ENCODE measurements around the gene COG5.
A peak's percentile ranks its signal among the peaks of the same experiment; 100 is the strongest.

The COG5 gene

GRCh38 chr7:107584716-107585115 is 21.0 kb upstream of the COG5 start:
- Histone ChIP-seq H4K8ac (ENCODE audit: low read depth, low read length) (no peak overlapping the region), H2BK120ac (ENCODE audit: insufficient read depth, low read length, poor library complexity) (no peak overlapping the region), H3K18ac (ENCODE audit: low read length) (no peak overlapping the region), H2AFZ (ENCODE audit: insufficient read depth, low read length, poor library complexity) (no peak overlapping the region), H3K4me2 (ENCODE audit: low read length) (no peak overlapping the region), H3K9me3 (ENCODE audit: insufficient read depth, low read depth, low read length) (no peaks in the 10 kb centered on the region), H3K14ac (ENCODE audit: low read length) (no peak overlapping the region), H3K4ac (ENCODE audit: low read depth, low read length) (no peak overlapping the region), H2BK5ac (ENCODE audit: low read depth, low read length, poor library complexity) (no peak overlapping the region), H3K4me3 (ENCODE audit: low read depth, low read length) (no peak overlapping the region), H4K12ac (ENCODE audit: low read depth, low read length) (no peak overlapping the region), H3K9ac (ENCODE audit: low read length) (no peak overlapping the region), H3K79me2 (ENCODE audit: control insufficient read depth, insufficient read depth, low read length, poor library complexity) (peaks cover 4% of the 10 kb centered on the region), H3K79me1 (ENCODE audit: low read length) (peaks cover 8% of the 10 kb centered on the region), H3K27me3 (ENCODE audit: insufficient read depth, low read length) (no peaks in the 10 kb centered on the region), H3K23ac (ENCODE audit: low read length) (no peak overlapping the region), H3K27ac (ENCODE audit: low read depth, low read length) (no peak overlapping the region), H4K91ac (ENCODE audit: low read depth, low read length) (no peak overlapping the region), H3K36me3 (ENCODE audit: control insufficient read depth in 1 of 2, insufficient read depth in 2 of 2, low read length in 2 of 2) (peaks cover 0 to 5% of the 10 kb centered on the region in 2 experiments), H3K4me1 (ENCODE audit: control insufficient read depth in 1 of 2, insufficient read depth in 2 of 2, low read length in 2 of 2) (no peaks in the 10 kb centered on the region), H2AK5ac (ENCODE audit: low read length) (no peak overlapping the region), H2BK12ac (ENCODE audit: low read length) (no peak overlapping the region)
- peak; percentile 15 to 93 for DNase-seq
- no CpG with 5 or more reads among the region's 2 CpGs for WGBS (ENCODE audit: extremely low coverage, insufficient coverage, insufficient read length)

GRCh38 chr7:107582875-107583274 is 19.2 kb upstream of the COG5 start:
- no peak overlapping the region for H3K23ac ChIP-seq (ENCODE audit: low read length)
- no peaks in the 10 kb centered on the region for H3K27me3 ChIP-seq (ENCODE audit: insufficient read depth, low read length)
- H4K8ac ChIP-seq (ENCODE audit: low read depth, low read length) = no peak overlapping the region
- no peak overlapping the region for H2BK5ac ChIP-seq (ENCODE audit: low read depth, low read length, poor library complexity)
- H3K4ac ChIP-seq (ENCODE audit: low read depth, low read length) = no peak overlapping the region
- no peak overlapping the region for H3K4me3 ChIP-seq (ENCODE audit: low read depth, low read length)
- H3K79me2 ChIP-seq (ENCODE audit: control insufficient read depth, insufficient read depth, low read length, poor library complexity) = peaks cover 4% of the 10 kb centered on the region
- no peak overlapping the region for H3K27ac ChIP-seq (ENCODE audit: low read depth, low read length)
- no peak overlapping the region for H4K91ac ChIP-seq (ENCODE audit: low read depth, low read length)
- H3K4me1 ChIP-seq (ENCODE audit: control insufficient read depth in 1 of 2, insufficient read depth in 2 of 2, low read length in 2 of 2) = no peaks in the 10 kb centered on the region
- no peak overlapping the region for H3K9ac ChIP-seq (ENCODE audit: low read length)
- H3K14ac ChIP-seq (ENCODE audit: low read length) = no peak overlapping the region
- no CpG with 5 or more reads among the region's 2 CpGs for WGBS (ENCODE audit: extremely low coverage, insufficient coverage, insufficient read length)
- no peaks in the 10 kb centered on the region for H3K9me3 ChIP-seq (ENCODE audit: insufficient read depth, low read depth, low read length)
- H2AK5ac ChIP-seq (ENCODE audit: low read length) = no peak overlapping the region
- H3K36me3 ChIP-seq (ENCODE audit: control insufficient read depth in 1 of 2, insufficient read depth in 2 of 2, low read length in 2 of 2) = peaks cover 0 to 5% of the 10 kb centered on the region in 2 experiments
- H2BK120ac ChIP-seq (ENCODE audit: insufficient read depth, low read length, poor library complexity) = no peak overlapping the region
- H3K79me1 ChIP-seq (ENCODE audit: low read length) = peaks cover 8% of the 10 kb centered on the region
- H2AFZ ChIP-seq (ENCODE audit: insufficient read depth, low read length, poor library complexity) = no peak overlapping the region
- no peak overlapping the region for H4K12ac ChIP-seq (ENCODE audit: low read depth, low read length)
- no peak overlapping the region for H3K4me2 ChIP-seq (ENCODE audit: low read length)
- no peak overlapping the region for H3K18ac ChIP-seq (ENCODE audit: low read length)
- DNase-seq = peak in 1 of 2 donors; percentile 59
- no peak overlapping the region for H2BK12ac ChIP-seq (ENCODE audit: low read length)

- Histone ChIP-seq H3K4ac (ENCODE audit: low read depth, low read length) (no peak overlapping the region), H3K27ac (ENCODE audit: low read depth, low read length) (no peak overlapping the region), H3K79me2 (ENCODE audit: control insufficient read depth, insufficient read depth, low read length, poor library complexity) (peaks cover 4% of the 10 kb centered on the region), H3K27me3 (ENCODE audit: insufficient read depth, low read length) (no peaks in the 10 kb centered on the region), H2BK120ac (ENCODE audit: insufficient read depth, low read length, poor library complexity) (no peak overlapping the region), H2BK5ac (ENCODE audit: low read depth, low read length, poor library complexity) (no peak overlapping the region), H3K79me1 (ENCODE audit: low read length) (peaks cover 8% of the 10 kb centered on the region), H2BK12ac (ENCODE audit: low read length) (no peak overlapping the region), H3K23ac (ENCODE audit: low read length) (no peak overlapping the region), H3K18ac (ENCODE audit: low read length) (no peak overlapping the region), H3K9ac (ENCODE audit: low read length) (no peak overlapping the region), H3K4me2 (ENCODE audit: low read length) (no peak overlapping the region), H4K91ac (ENCODE audit: low read depth, low read length) (no peak overlapping the region), H2AK5ac (ENCODE audit: low read length) (no peak overlapping the region), H3K9me3 (ENCODE audit: insufficient read depth, low read depth, low read length) (no peaks in the 10 kb centered on the region), H3K4me1 (ENCODE audit: control insufficient read depth in 1 of 2, insufficient read depth in 2 of 2, low read length in 2 of 2) (no peaks in the 10 kb centered on the region), H3K4me3 (ENCODE audit: low read depth, low read length) (no peak overlapping the region), H4K8ac (ENCODE audit: low read depth, low read length) (no peak overlapping the region), H2AFZ (ENCODE audit: insufficient read depth, low read length, poor library complexity) (no peak overlapping the region), H3K36me3 (ENCODE audit: control insufficient read depth in 1 of 2, insufficient read depth in 2 of 2, low read length in 2 of 2) (peaks cover 2 to 3% of the 10 kb centered on the region in 2 experiments), H4K12ac (ENCODE audit: low read depth, low read length) (no peak overlapping the region), H3K14ac (ENCODE audit: low read length) (no peak overlapping the region)
- no peak for DNase-seq
- WGBS (ENCODE audit: extremely low coverage, insufficient coverage, insufficient read length) = no CpG with 5 or more reads among the region's 5 CpGs
These were observed 17.8 kb upstream of the COG5 start for GRCh38 chr7:107581387-107582013.

GRCh38 chr7:107580716-107581383 is 17.1 kb upstream of the COG5 start:
- Histone ChIP-seq H2BK120ac (ENCODE audit: insufficient read depth, low read length, poor library complexity) (no peak overlapping the region), H3K9ac (ENCODE audit: low read length) (peak overlapping the region; percentile 93), H2AFZ (ENCODE audit: insufficient read depth, low read length, poor library complexity) (peak overlapping the region; percentile 76), H2AK5ac (ENCODE audit: low read length) (no peak overlapping the region), H3K4me2 (ENCODE audit: low read length) (peak overlapping the region; percentile 98), H2BK12ac (ENCODE audit: low read length) (no peak overlapping the region), H3K79me1 (ENCODE audit: low read length) (peaks cover 8% of the 10 kb centered on the region), H3K79me2 (ENCODE audit: control insufficient read depth, insufficient read depth, low read length, poor library complexity) (peaks cover 4% of the 10 kb centered on the region), H3K14ac (ENCODE audit: low read length) (peak overlapping the region; percentile 92), H3K9me3 (ENCODE audit: insufficient read depth, low read depth, low read length) (no peaks in the 10 kb centered on the region), H3K18ac (ENCODE audit: low read length) (peak overlapping the region; percentile 26), H3K4me3 (ENCODE audit: low read depth, low read length) (peak overlapping the region; percentile 85), H3K4me1 (ENCODE audit: control insufficient read depth in 1 of 2, insufficient read depth in 2 of 2, low read length in 2 of 2) (no peaks in the 10 kb centered on the region), H4K8ac (ENCODE audit: low read depth, low read length) (peak overlapping the region; percentile 86), H4K12ac (ENCODE audit: low read depth, low read length) (peak overlapping the region; percentile 48), H4K91ac (ENCODE audit: low read depth, low read length) (no peak overlapping the region), H3K4ac (ENCODE audit: low read depth, low read length) (no peak overlapping the region), H3K36me3 (ENCODE audit: control insufficient read depth in 1 of 2, insufficient read depth in 2 of 2, low read length in 2 of 2) (peaks cover 2 to 3% of the 10 kb centered on the region in 2 experiments), H2BK5ac (ENCODE audit: low read depth, low read length, poor library complexity) (peak overlapping the region; percentile 82), H3K27me3 (ENCODE audit: insufficient read depth, low read length) (no peaks in the 10 kb centered on the region), H3K23ac (ENCODE audit: low read length) (no peak overlapping the region), H3K27ac (ENCODE audit: low read depth, low read length) (peak overlapping the region; percentile 87)
- no peak for DNase-seq
- WGBS (ENCODE audit: extremely low coverage, insufficient coverage, insufficient read length) = no CpG with 5 or more reads among the region's 10 CpGs
